GM23338 (cell line): ENCODE measurements around the gene NUBPL.

Source experiments
- CREB1 ChIP-seq: fragments of 250-450 bp; sonication (Bioruptor Pico); IDR thresholded peaks from 2 replicates; pipeline ENCODE4 v1.5.0; 2020; ENCODE audit warnings: low read depth, mild to moderate bottlenecking, moderate library complexity
- EZH2 ChIP-seq: fragments of 200-600 bp; sonication (generic); IDR thresholded peaks from one replicate; pipeline ENCODE4 v1.8.0; 2017; ENCODE audit warnings: antibody characterized with exemption, mild to moderate bottlenecking, low read depth; ENCODE audit not compliant: unreplicated experiment
- POLR2AphosphoS5 ChIP-seq: IDR thresholded peaks from 2 replicates; pipeline ENCODE4 v1.6.1; 2016; ENCODE audit warnings: antibody characterized with exemption, low read depth
- STAT1 ChIP-seq: IDR thresholded peaks from one replicate; pipeline ENCODE4 v1.6.1; 2016; ENCODE audit warnings: antibody characterized with exemption; ENCODE audit not compliant: unreplicated experiment
- TF ChIP-seq, protein P1 (sequence below), 2 experiments: fragments of 200-600 bp in 1 of 2; sonication (generic) in 1 of 2; conservative IDR thresholded peaks; 2 replicates each; pipeline versions ENCODE4 v1.5.1 to v1.6.1; 2016 to 2017; ENCODE audit warnings: antibody characterized with exemption in 2 of 2, low read depth in 2 of 2, mild to moderate bottlenecking in 2 of 2, moderate library complexity in 1 of 2
- TF ChIP-seq, protein P2 (sequence below): IDR thresholded peaks from one replicate; pipeline ENCODE4 v1.6.1; 2018; ENCODE audit warnings: antibody characterized with exemption; ENCODE audit not compliant: unreplicated experiment

DNA sequence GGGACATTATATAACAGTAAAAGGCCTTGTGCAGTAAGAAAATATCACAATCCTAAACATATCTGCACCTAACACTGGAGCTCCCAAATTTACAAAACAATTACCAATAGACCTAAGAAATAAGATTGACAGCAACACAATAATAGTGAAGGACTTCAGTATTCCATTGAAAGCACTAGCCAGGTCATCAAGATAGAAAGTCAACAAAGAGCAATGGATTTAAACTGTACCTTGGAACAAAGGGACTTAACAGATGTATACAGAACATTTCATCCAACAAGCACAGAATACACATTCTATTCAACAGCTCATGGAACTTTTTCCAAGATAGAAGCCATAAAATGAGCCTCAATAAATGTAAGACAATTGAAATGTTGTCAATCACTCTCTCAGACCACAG lies 306.4 kb downstream of the NUBPL start:
- TF ChIP-seq, protein P1, sequence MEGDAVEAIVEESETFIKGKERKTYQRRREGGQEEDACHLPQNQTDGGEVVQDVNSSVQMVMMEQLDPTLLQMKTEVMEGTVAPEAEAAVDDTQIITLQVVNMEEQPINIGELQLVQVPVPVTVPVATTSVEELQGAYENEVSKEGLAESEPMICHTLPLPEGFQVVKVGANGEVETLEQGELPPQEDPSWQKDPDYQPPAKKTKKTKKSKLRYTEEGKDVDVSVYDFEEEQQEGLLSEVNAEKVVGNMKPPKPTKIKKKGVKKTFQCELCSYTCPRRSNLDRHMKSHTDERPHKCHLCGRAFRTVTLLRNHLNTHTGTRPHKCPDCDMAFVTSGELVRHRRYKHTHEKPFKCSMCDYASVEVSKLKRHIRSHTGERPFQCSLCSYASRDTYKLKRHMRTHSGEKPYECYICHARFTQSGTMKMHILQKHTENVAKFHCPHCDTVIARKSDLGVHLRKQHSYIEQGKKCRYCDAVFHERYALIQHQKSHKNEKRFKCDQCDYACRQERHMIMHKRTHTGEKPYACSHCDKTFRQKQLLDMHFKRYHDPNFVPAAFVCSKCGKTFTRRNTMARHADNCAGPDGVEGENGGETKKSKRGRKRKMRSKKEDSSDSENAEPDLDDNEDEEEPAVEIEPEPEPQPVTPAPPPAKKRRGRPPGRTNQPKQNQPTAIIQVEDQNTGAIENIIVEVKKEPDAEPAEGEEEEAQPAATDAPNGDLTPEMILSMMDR (conservative IDR thresholded peaks at IDR 0.05; ENCODE audit: low read depth in 2 of 2): no peak
- no peak for TF ChIP-seq POLR2AphosphoS5
- no peak for TF ChIP-seq STAT1
- TF ChIP-seq CREB1: no peak
- TF ChIP-seq, protein P2, sequence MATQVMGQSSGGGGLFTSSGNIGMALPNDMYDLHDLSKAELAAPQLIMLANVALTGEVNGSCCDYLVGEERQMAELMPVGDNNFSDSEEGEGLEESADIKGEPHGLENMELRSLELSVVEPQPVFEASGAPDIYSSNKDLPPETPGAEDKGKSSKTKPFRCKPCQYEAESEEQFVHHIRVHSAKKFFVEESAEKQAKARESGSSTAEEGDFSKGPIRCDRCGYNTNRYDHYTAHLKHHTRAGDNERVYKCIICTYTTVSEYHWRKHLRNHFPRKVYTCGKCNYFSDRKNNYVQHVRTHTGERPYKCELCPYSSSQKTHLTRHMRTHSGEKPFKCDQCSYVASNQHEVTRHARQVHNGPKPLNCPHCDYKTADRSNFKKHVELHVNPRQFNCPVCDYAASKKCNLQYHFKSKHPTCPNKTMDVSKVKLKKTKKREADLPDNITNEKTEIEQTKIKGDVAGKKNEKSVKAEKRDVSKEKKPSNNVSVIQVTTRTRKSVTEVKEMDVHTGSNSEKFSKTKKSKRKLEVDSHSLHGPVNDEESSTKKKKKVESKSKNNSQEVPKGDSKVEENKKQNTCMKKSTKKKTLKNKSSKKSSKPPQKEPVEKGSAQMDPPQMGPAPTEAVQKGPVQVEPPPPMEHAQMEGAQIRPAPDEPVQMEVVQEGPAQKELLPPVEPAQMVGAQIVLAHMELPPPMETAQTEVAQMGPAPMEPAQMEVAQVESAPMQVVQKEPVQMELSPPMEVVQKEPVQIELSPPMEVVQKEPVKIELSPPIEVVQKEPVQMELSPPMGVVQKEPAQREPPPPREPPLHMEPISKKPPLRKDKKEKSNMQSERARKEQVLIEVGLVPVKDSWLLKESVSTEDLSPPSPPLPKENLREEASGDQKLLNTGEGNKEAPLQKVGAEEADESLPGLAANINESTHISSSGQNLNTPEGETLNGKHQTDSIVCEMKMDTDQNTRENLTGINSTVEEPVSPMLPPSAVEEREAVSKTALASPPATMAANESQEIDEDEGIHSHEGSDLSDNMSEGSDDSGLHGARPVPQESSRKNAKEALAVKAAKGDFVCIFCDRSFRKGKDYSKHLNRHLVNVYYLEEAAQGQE: no peak
- no peak for TF ChIP-seq EZH2
